GM23338 (cell line): ENCODE measurements around the gene FN3KRP. TPM values are rescaled to one million over a fixed set of nuclear protein-coding genes. Genes with fewer than 3 reads are reported as not detected.

Experiments
- ATAC-seq: fragments of 200-7000 bp; cut with Tn5 transposase; 3 replicates; pipeline ENCODE4 v1.9.1; 2020
- DNase-seq: peaks from one replicate; pipeline ENCODE4 v3.0.0-alpha.2; 2015; ENCODE audit warnings: low spot score
- H2AFZ ChIP-seq: fragments of 200-600 bp; sonication (generic); 2 replicates; pipeline ENCODE4 v1.8.0; 2016; ENCODE audit warnings: antibody characterized with exemption, mild to moderate bottlenecking, moderate library complexity
- H3F3A ChIP-seq: fragments of 200-600 bp; sonication (generic); replicated peaks from 2 replicates; pipeline ENCODE4 v1.8.0; 2017; ENCODE audit warnings: antibody characterized with exemption, mixed run types, low read depth
- H3K27ac ChIP-seq: fragments of 200-600 bp; sonication (generic); 2 replicates; pipeline ENCODE4 v1.6.1; 2016; ENCODE audit warnings: low read depth
- H3K27me3 ChIP-seq: fragments of 200-600 bp; sonication (generic); 2 replicates; pipeline ENCODE4 v1.8.0; 2016; ENCODE audit warnings: mild to moderate bottlenecking, mixed run types, moderate library complexity; ENCODE audit not compliant: insufficient read depth
- H3K36me3 ChIP-seq: fragments of 200-600 bp; sonication (generic); 2 replicates; pipeline ENCODE4 v1.8.0; 2016; ENCODE audit warnings: mild to moderate bottlenecking; ENCODE audit not compliant: insufficient read depth
- H3K4me1 ChIP-seq: fragments of 200-600 bp; sonication (generic); 2 replicates; pipeline ENCODE4 v1.8.0; 2016; ENCODE audit warnings: mild to moderate bottlenecking, moderate library complexity; ENCODE audit not compliant: insufficient read depth
- H3K4me2 ChIP-seq: fragments of 200-600 bp; sonication (generic); 2 replicates; pipeline ENCODE4 v1.7.1; 2017; ENCODE audit warnings: mixed run types
- H3K4me3 ChIP-seq: fragments of 200-600 bp; sonication (generic); 2 replicates; pipeline ENCODE4 v1.6.1; 2016; ENCODE audit warnings: mixed run types
- H3K79me2 ChIP-seq: fragments of 200-600 bp; sonication (generic); replicated peaks from 2 replicates; pipeline ENCODE4 v1.8.0; 2017; ENCODE audit warnings: mild to moderate bottlenecking; ENCODE audit not compliant: insufficient read depth
- H3K9me2 ChIP-seq: fragments of 200-600 bp; sonication (generic); 2 replicates; pipeline ENCODE4 v1.8.0; 2017; ENCODE audit not compliant: insufficient read depth
- H4K20me1 ChIP-seq: fragments of 200-600 bp; sonication (generic); replicated peaks from 2 replicates; pipeline ENCODE4 v1.8.0; 2017; ENCODE audit warnings: mild to moderate bottlenecking; ENCODE audit not compliant: insufficient read depth
- H3K27ac Mint-ChIP-seq: 2 replicates; pipeline ENCODE4 v1.8.0; 2020; ENCODE audit warnings: inconsistent platforms, mild to moderate bottlenecking, moderate library complexity, mixed read lengths
- H3K27me3 Mint-ChIP-seq: 3 replicates; pipeline ENCODE4 v1.8.0; 2022; ENCODE audit warnings: low read depth, mild to moderate bottlenecking, moderate library complexity, mixed read lengths, inconsistent platforms; ENCODE audit not compliant: insufficient read depth, poor library complexity
- H3K36me3 Mint-ChIP-seq: 3 replicates; pipeline ENCODE4 v1.8.0; 2021; ENCODE audit warnings: low read depth, mild to moderate bottlenecking, inconsistent platforms, moderate library complexity, mixed read lengths
- H3K4me1 Mint-ChIP-seq: 3 replicates; pipeline ENCODE4 v1.8.0; 2020; ENCODE audit warnings: mild to moderate bottlenecking, inconsistent platforms, mixed read lengths
- H3K4me3 Mint-ChIP-seq: 3 replicates; pipeline ENCODE4 v1.8.0; 2021; ENCODE audit warnings: moderate library complexity, mild to moderate bottlenecking, inconsistent platforms, mixed read lengths
- H3K9me3 Mint-ChIP-seq: 3 replicates; pipeline ENCODE4 v1.8.0; 2020; ENCODE audit warnings: moderate library complexity, mild to moderate bottlenecking, inconsistent platforms, mixed read lengths
- CREB1 ChIP-seq: fragments of 250-450 bp; sonication (Bioruptor Pico); IDR thresholded peaks from 2 replicates; pipeline ENCODE4 v1.5.0; 2020; ENCODE audit warnings: low read depth, mild to moderate bottlenecking, moderate library complexity
- EZH2phosphoT487 ChIP-seq: fragments of 200-600 bp; sonication (generic); IDR thresholded peaks from one replicate; pipeline ENCODE4 v1.8.1; 2018; ENCODE audit warnings: antibody characterized with exemption; ENCODE audit not compliant: unreplicated experiment
- JUNB ChIP-seq: IDR thresholded peaks from one replicate; pipeline ENCODE4 v1.6.1; 2016; ENCODE audit warnings: antibody characterized with exemption; ENCODE audit not compliant: unreplicated experiment
- NANOG ChIP-seq: IDR thresholded peaks from 2 replicates; pipeline ENCODE4 v1.6.1; 2016; ENCODE audit warnings: antibody characterized with exemption, borderline replicate concordance
- POLR2AphosphoS5 ChIP-seq: IDR thresholded peaks from 2 replicates; pipeline ENCODE4 v1.6.1; 2016; ENCODE audit warnings: antibody characterized with exemption, low read depth
- polyA plus RNA-seq: library from polyadenylated mRNA; unstranded; fragments of >200 nt; fragmentation: Nextera tagmentation; extraction: Ambion mirVana; gene quantifications from 2 replicates; pipeline ENCODE4 v1.2.1, GENCODE V29; 2016
- total RNA-seq: library from RNA; depleted of rRNA; stranded (reverse); fragments of >200 nt; shearing (Covaris generic); gene quantifications from 2 replicates; pipeline ENCODE4 v1.2.3, GENCODE V29; 2014
- TF ChIP-seq, protein P1 (sequence below): fragments of 250-450 bp; sonication (Bioruptor Pico); IDR thresholded peaks from 2 replicates; pipeline ENCODE4 v1.5.0; 2020; ENCODE audit warnings: mild to moderate bottlenecking, moderate library complexity
- TF ChIP-seq, protein P2 (sequence below): IDR thresholded peaks from 2 replicates; pipeline ENCODE4 v1.6.1; 2016; ENCODE audit warnings: antibody characterized with exemption

FN3KRP gene
- total and polyA plus RNA-seq, 2 experiments from 2014 or later = 15.9 to 16.7 TPM

DNA sequence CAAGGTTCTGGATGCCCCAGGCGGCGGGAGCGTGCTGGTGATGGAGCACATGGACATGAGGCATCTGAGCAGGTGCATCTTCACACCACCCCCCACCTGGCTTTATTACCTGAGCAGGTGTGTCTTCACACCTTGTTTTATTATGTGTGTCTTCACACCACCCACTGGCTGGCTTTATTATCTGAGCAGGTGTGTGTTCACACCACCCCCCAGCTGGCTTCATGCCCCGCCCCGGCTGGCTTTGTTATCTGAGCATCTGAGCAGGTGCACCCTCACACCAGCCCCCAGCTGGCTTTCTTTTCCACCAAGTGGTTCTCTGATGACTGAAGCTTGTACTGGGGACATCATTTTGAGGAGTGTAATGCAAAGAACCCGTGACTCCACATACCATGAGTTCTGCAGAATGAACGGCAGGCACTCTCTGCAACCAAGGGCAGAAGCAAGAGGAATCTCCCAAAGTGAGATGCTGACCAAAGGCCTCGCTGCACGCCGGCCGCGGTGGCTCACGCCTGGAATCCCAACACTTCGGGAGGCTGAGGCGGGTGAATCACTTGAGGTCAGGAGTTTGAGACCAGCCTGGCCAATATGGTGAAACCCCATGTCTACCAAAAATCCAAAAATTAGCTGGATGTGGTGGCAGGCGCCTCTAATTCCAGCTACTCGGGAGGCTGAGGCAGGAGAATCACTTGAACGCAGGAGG is 2.6 kb downstream of the FN3KRP start:
- no peak for TF ChIP-seq EZH2phosphoT487
- TF ChIP-seq CREB1 (CRISPR knock-in tag) = no peak
- no peak for TF ChIP-seq POLR2AphosphoS5
- TF ChIP-seq NANOG = no peak
- no peak for TF ChIP-seq JUNB
- TF ChIP-seq, protein P1, sequence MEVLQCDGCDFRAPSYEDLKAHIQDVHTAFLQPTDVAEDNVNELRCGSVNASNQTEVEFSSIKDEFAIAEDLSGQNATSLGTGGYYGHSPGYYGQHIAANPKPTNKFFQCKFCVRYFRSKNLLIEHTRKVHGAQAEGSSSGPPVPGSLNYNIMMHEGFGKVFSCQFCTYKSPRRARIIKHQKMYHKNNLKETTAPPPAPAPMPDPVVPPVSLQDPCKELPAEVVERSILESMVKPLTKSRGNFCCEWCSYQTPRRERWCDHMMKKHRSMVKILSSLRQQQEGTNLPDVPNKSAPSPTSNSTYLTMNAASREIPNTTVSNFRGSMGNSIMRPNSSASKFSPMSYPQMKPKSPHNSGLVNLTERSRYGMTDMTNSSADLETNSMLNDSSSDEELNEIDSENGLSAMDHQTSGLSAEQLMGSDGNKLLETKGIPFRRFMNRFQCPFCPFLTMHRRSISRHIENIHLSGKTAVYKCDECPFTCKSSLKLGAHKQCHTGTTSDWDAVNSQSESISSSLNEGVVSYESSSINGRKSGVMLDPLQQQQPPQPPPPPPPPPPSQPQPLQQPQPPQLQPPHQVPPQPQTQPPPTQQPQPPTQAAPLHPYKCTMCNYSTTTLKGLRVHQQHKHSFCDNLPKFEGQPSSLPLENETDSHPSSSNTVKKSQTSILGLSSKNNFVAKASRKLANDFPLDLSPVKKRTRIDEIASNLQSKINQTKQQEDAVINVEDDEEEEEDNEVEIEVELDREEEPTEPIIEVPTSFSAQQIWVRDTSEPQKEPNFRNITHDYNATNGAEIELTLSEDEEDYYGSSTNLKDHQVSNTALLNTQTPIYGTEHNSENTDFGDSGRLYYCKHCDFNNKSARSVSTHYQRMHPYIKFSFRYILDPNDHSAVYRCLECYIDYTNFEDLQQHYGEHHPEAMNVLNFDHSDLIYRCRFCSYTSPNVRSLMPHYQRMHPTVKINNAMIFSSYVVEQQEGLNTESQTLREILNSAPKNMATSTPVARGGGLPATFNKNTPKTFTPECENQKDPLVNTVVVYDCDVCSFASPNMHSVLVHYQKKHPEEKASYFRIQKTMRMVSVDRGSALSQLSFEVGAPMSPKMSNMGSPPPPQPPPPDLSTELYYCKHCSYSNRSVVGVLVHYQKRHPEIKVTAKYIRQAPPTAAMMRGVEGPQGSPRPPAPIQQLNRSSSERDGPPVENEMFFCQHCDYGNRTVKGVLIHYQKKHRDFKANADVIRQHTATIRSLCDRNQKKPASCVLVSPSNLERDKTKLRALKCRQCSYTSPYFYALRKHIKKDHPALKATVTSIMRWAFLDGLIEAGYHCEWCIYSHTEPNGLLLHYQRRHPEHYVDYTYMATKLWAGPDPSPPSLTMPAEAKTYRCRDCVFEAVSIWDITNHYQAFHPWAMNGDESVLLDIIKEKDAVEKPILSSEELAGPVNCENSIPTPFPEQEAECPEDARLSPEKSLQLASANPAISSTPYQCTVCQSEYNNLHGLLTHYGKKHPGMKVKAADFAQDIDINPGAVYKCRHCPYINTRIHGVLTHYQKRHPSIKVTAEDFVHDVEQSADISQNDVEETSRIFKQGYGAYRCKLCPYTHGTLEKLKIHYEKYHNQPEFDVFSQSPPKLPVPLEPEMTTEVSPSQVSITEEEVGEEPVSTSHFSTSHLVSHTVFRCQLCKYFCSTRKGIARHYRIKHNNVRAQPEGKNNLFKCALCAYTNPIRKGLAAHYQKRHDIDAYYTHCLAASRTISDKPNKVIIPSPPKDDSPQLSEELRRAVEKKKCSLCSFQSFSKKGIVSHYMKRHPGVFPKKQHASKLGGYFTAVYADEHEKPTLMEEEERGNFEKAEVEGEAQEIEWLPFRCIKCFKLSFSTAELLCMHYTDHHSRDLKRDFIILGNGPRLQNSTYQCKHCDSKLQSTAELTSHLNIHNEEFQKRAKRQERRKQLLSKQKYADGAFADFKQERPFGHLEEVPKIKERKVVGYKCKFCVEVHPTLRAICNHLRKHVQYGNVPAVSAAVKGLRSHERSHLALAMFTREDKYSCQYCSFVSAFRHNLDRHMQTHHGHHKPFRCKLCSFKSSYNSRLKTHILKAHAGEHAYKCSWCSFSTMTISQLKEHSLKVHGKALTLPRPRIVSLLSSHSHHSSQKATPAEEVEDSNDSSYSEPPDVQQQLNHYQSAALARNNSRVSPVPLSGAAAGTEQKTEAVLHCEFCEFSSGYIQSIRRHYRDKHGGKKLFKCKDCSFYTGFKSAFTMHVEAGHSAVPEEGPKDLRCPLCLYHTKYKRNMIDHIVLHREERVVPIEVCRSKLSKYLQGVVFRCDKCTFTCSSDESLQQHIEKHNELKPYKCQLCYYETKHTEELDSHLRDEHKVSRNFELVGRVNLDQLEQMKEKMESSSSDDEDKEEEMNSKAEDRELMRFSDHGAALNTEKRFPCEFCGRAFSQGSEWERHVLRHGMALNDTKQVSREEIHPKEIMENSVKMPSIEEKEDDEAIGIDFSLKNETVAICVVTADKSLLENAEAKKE (CRISPR knock-in tag) = no peak
- TF ChIP-seq, protein P2, sequence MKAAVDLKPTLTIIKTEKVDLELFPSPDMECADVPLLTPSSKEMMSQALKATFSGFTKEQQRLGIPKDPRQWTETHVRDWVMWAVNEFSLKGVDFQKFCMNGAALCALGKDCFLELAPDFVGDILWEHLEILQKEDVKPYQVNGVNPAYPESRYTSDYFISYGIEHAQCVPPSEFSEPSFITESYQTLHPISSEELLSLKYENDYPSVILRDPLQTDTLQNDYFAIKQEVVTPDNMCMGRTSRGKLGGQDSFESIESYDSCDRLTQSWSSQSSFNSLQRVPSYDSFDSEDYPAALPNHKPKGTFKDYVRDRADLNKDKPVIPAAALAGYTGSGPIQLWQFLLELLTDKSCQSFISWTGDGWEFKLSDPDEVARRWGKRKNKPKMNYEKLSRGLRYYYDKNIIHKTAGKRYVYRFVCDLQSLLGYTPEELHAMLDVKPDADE = no peak
- peaks cover 9% of the 10 kb centered on the region for H3K4me1 Mint-ChIP-seq
- no peak overlapping the region for H3K4me3 Mint-ChIP-seq
- peaks cover 24% of the 10 kb centered on the region for H3K36me3 Mint-ChIP-seq
- no peak for DNase-seq
- Histone ChIP-seq H3K27me3 (0 out of 2 replicates have a peak, but pooled peaks cover 4% of the 10 kb centered on the region), H3K4me2 (no peak overlapping the region), H4K20me1 (no peaks in the 10 kb centered on the region), H3K27ac (no peak overlapping the region), H3K4me1 (peaks cover 4% of the 10 kb centered on the region; the same call in 1 of the 2 replicates), H3K36me3 (no peaks in the 10 kb centered on the region), H2AFZ (no peak overlapping the region), H3K9me2 (no peaks in the 10 kb centered on the region), H3F3A (no peaks in the 10 kb centered on the region), H3K79me2 (peaks cover 4% of the 10 kb centered on the region; the same call in 1 of the 2 replicates), H3K4me3 (no peak overlapping the region)
- H3K9me3 Mint-ChIP-seq = no peaks in the 10 kb centered on the region; the same call in 2 of the 3 replicates
- H3K27ac Mint-ChIP-seq = no peak overlapping the region
- ATAC-seq = no peak
- peaks cover 1% of the 10 kb centered on the region for H3K27me3 Mint-ChIP-seq
